MM.1S (cell line): Measurements from ENCODE around the gene ERC2.

Experiments
- CTCF ChIP-seq: fragments of 300-600 bp; sonication (generic); IDR thresholded peaks from 2 replicates; pipeline ENCODE4 v1.5.1; 2016; ENCODE audit warnings: antibody characterized with exemption, low read length, mixed read lengths
- EZH2phosphoT487 ChIP-seq: fragments of 300-600 bp; sonication (generic); IDR thresholded peaks from 2 replicates; pipeline ENCODE4 v1.6.1; 2018; ENCODE audit warnings: antibody characterized with exemption, low read length

- TF ChIP-seq EZH2phosphoT487 = no peak
- no peak for TF ChIP-seq CTCF
These were observed 959.9 kb downstream of the ERC2 start for GRCh38 chr3:55508335-55508734.
